Chondrocyte (in vitro differentiated cells): ENCODE results near the gene ADAM15. TPM values are rescaled to one million over a fixed set of nuclear protein-coding genes. Genes with fewer than 3 reads are reported as not detected.

ENCODE experiments used
- DNase-seq: peaks from one replicate; pipeline ENCODE4 v3.0.0; 2021; ENCODE audit warnings: mixed read lengths, low spot score
- H3K27ac Mint-ChIP-seq: one replicate; pipeline ENCODE4 v1.8.0; 2021; ENCODE audit warnings: mild to moderate bottlenecking, moderate library complexity, mixed read lengths; ENCODE audit not compliant: unreplicated experiment
- H3K27me3 Mint-ChIP-seq: 2 replicates; pipeline ENCODE4 v1.8.0; 2021; ENCODE audit warnings: low read depth, mixed read lengths
- H3K36me3 Mint-ChIP-seq: 2 replicates; pipeline ENCODE4 v1.8.0; 2021; ENCODE audit warnings: low read depth, mixed read lengths
- H3K4me1 Mint-ChIP-seq: 2 replicates; pipeline ENCODE4 v1.8.0; 2021; ENCODE audit warnings: low read depth, mild to moderate bottlenecking, mixed read lengths
- H3K4me3 Mint-ChIP-seq: one replicate; pipeline ENCODE4 v1.8.0; 2021; ENCODE audit warnings: mild to moderate bottlenecking, moderate library complexity, mixed read lengths; ENCODE audit not compliant: unreplicated experiment
- H3K9me3 Mint-ChIP-seq: 2 replicates; pipeline ENCODE4 v1.8.0; 2021; ENCODE audit warnings: low read depth, mixed read lengths
- total RNA-seq: library from RNA; stranded (reverse); gene quantifications from 3 replicates; pipeline ENCODE4 v1.2.1, GENCODE V29; 2021
- TF ChIP-seq, protein P1 (sequence below): fragments of 200-600 bp; sonication (generic); IDR thresholded peaks from 2 replicates; pipeline ENCODE4 v1.5.0; 2021; ENCODE audit warnings: antibody characterized with exemption, mild to moderate bottlenecking, moderate library complexity

Gene ADAM15
- total RNA-seq, 1 donor from 2014 or later: 73.7 TPM

DNA sequence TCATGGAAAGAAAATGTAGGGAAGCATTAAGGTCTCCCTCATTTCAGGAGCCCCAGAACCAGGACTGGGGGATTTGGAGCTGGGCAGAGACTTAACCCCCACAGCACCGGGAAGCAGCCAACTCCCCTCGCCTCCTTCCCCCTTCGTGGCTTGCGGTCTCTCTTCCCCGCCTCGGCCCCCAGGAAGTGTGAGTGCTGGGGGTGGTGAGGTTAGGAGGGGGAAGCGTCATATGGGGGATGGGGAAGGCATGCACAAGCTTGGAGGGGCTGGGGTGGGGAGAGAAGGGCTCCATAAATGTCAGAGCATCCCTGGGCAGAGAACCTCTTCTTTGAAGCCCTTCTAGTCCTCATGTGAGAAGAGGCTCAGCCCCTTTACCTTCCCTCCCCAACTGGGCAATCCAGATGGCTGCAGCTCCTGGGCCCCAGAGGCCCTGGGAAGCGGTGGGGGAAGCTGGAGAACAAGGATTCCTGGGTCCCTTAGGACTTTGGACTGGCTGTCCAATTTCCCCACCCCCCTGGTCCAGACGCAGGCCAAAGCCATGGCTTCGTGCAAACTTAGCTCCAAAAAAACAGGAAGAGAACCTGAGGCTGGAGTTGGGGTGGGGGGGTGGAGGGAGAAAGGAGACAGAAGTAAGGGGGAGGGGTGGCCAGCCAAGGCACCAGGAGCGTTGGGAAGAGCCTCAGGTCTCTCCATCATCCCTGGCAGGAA, 40.8 kb upstream of the ADAM15 start:
- H3K4me3 Mint-ChIP-seq: no peak overlapping the region
- no peak for DNase-seq
- H3K27me3 Mint-ChIP-seq: no peaks in the 10 kb centered on the region
- H3K4me1 Mint-ChIP-seq: peaks cover 11% of the 10 kb centered on the region
- H3K9me3 Mint-ChIP-seq: no peaks in the 10 kb centered on the region
- no peaks in the 10 kb centered on the region for H3K36me3 Mint-ChIP-seq
- H3K27ac Mint-ChIP-seq: no peak overlapping the region
- TF ChIP-seq, protein P1, sequence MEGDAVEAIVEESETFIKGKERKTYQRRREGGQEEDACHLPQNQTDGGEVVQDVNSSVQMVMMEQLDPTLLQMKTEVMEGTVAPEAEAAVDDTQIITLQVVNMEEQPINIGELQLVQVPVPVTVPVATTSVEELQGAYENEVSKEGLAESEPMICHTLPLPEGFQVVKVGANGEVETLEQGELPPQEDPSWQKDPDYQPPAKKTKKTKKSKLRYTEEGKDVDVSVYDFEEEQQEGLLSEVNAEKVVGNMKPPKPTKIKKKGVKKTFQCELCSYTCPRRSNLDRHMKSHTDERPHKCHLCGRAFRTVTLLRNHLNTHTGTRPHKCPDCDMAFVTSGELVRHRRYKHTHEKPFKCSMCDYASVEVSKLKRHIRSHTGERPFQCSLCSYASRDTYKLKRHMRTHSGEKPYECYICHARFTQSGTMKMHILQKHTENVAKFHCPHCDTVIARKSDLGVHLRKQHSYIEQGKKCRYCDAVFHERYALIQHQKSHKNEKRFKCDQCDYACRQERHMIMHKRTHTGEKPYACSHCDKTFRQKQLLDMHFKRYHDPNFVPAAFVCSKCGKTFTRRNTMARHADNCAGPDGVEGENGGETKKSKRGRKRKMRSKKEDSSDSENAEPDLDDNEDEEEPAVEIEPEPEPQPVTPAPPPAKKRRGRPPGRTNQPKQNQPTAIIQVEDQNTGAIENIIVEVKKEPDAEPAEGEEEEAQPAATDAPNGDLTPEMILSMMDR: no peak

DNA sequence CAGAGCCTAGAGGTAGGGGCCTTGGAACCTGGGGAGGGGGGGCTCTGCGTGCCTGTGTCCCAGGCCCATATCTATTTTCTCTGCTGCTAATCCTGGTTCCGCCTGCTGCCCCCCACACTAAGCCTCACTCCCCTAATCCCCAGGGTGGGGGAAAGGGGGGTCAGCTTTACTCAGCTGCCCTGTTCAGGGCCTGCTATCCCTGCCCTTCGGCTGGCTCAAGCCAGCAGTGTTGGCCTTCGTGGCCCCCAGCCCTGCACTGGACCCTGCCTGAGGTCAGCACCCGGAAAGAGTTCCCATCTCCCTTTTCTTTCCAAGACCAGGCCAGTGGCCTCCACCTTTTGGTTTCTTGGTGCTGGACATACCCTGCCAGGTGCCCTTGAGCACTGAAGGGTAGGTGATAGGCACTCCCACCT, 40.1 kb upstream of the ADAM15 start:
- Mint-ChIP-seq H3K27me3 (no peaks in the 10 kb centered on the region), H3K27ac (no peak overlapping the region), H3K4me3 (no peak overlapping the region), H3K9me3 (no peaks in the 10 kb centered on the region), H3K4me1 (peaks cover 8% of the 10 kb centered on the region), H3K36me3 (peaks cover 3% of the 10 kb centered on the region)
- no peak for DNase-seq
- TF ChIP-seq, protein P1: no peak

DNA sequence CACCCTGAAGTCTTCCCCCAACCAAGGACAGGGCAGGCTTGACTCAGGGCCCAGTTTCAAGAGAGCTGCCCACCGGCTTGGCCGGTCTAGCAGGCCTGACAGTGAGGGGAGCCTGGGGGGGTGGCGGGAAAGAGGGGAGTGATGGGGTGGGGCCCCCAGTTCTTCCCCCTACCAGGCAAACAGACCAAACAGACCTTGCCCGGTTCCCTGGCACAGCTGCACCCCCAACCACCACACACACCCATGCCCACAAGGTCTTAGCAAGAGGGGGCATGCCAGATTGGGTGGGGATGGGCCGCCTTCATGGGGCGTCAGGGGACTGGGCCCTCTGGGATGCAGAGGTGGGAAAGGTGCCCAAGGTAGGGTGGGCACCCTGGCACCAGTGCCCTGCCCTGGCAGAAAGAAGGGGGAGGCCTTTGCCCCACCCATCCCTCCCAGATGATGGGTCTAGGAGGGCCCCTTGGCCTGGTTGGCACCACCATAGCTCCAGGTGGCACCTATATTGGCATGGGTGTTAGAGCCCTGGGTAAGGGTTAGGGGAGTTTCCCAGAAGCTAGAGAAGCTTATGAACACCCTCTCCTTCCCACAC, 39.6 kb upstream of the ADAM15 start:
- Mint-ChIP-seq H3K9me3 (no peaks in the 10 kb centered on the region), H3K27me3 (no peaks in the 10 kb centered on the region), H3K4me3 (no peak overlapping the region), H3K36me3 (peaks cover 3% of the 10 kb centered on the region), H3K27ac (no peak overlapping the region), H3K4me1 (peaks cover 3% of the 10 kb centered on the region)
- TF ChIP-seq, protein P1: no peak
- DNase-seq: no peak

DNA sequence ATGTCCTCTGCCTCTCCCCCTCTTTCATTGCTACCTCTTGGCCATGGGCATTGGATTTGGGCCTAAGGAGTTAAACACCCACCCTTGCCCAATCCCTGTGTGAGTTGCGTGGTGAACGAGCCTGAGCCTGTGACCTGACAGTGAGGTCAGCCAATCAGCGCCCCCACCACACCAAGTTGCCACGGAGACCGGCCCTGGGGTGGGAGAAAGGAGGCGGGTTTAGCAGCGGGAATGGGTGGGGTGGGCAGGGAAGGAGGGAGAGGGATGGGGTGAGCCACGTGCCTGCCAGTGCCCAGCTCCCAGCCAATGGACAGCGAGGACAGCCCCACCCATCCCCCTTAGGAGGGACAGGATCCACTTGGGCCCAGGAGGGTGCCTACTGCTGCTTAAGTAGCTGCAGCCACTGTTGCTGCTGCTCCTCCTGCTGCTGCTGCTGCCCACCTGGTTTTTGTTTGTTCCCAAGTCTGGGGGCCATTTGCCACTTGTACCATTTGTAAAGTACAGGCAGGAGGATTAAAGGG, 39.0 kb upstream of the ADAM15 start:
- no peak for DNase-seq
- no peaks in the 10 kb centered on the region for H3K27me3 Mint-ChIP-seq
- no peak overlapping the region for H3K4me3 Mint-ChIP-seq
- no peaks in the 10 kb centered on the region for H3K9me3 Mint-ChIP-seq
- peaks cover 3% of the 10 kb centered on the region for H3K36me3 Mint-ChIP-seq
- TF ChIP-seq, protein P1: no peak
- peaks cover 3% of the 10 kb centered on the region for H3K4me1 Mint-ChIP-seq
- peak overlapping the region; percentile 54 for H3K27ac Mint-ChIP-seq

DNA sequence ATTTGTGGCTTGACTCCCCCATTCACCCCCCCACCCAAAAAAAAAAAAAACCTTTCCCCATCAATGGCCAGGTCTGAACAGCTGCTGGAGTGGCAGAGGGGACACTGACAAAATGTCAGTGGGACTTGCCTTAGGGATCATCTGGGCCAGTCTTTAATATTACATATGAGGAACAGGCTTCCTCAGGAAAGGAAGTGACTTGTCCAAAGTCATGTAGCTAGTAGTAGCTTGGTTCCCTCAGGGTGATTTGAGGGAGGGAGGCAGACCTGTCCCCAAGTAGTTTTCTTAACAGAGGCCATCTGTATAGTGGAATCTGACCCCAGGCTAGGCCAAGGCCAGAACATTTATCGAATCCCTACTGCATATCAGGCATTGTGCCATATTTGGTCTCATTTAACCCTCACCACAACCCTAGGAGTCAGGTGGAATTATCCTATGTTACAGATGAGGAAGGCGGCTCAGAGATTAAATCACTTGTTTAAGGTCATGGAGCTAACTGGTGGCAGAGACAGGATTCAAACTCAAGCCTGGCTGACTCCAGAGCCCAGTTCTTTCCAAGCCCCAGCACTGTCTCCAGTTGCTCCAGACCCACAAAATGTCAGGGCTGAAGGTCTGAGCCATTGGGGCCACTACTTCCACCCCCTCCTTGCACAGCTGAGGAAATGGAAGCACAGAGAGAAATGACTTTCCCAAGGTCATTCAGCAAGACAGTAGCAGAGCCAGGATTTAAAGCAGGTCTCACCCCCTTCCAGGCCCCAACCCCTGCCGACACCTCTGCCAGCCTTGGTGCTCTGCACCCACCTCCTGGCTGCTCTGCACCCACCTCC, 38.1 kb upstream of the ADAM15 start:
- H3K4me3 Mint-ChIP-seq: no peak overlapping the region
- TF ChIP-seq, protein P1: no peak
- no peaks in the 10 kb centered on the region for H3K27me3 Mint-ChIP-seq
- H3K4me1 Mint-ChIP-seq: peaks cover 9% of the 10 kb centered on the region
- H3K9me3 Mint-ChIP-seq: no peaks in the 10 kb centered on the region
- H3K27ac Mint-ChIP-seq: peak overlapping the region; percentile 12
- H3K36me3 Mint-ChIP-seq: peaks cover 3% of the 10 kb centered on the region
- DNase-seq: no peak
